HepG2 (cell line): Measurements from ENCODE around the gene SRRM1. TPM values are rescaled to one million over a fixed set of nuclear protein-coding genes. Genes with fewer than 3 reads are reported as not detected.

Source experiments
- AKAP8 ChIP-seq: sonication (generic); formaldehyde crosslinking; IDR thresholded peaks from 2 replicates; pipeline ENCODE4 v1.5.1; 2020; ENCODE audit warnings: mild to moderate bottlenecking, missing genetic modification reagents
- BCL3 ChIP-seq: sonication (generic); formaldehyde crosslinking; IDR thresholded peaks from 2 replicates; pipeline ENCODE4 v1.5.1; 2020; ENCODE audit warnings: mild to moderate bottlenecking, missing genetic modification reagents, moderate library complexity
- CC2D1A ChIP-seq: sonication (generic); formaldehyde crosslinking; IDR thresholded peaks from 2 replicates; pipeline ENCODE4 v1.8.1; 2023; ENCODE audit warnings: mild to moderate bottlenecking, missing genetic modification reagents
- DR1 ChIP-seq: sonication (generic); formaldehyde crosslinking; IDR thresholded peaks from 2 replicates; pipeline ENCODE4 v1.8.0; 2021; ENCODE audit warnings: mild to moderate bottlenecking, missing genetic modification reagents, inconsistent platforms
- EHMT2 ChIP-seq: fragments of 200-600 bp; sonication (generic); IDR thresholded peaks from 2 replicates; pipeline ENCODE4 v1.7.0; 2017; ENCODE audit warnings: antibody characterized with exemption, low read depth, low read length, borderline replicate concordance
- FOXK1 ChIP-seq: sonication (generic); formaldehyde crosslinking; IDR thresholded peaks from 2 replicates; pipeline ENCODE4 v1.4.0; 2020; ENCODE audit warnings: low read depth, missing genetic modification reagents, borderline replicate concordance
- GTF3A ChIP-seq: sonication (generic); formaldehyde crosslinking; conservative IDR thresholded peaks from 2 replicates; pipeline ENCODE4 v1.4.0; 2020; ENCODE audit warnings: mild to moderate bottlenecking, missing genetic modification reagents
- KMT2B ChIP-seq: IDR thresholded peaks from 2 replicates; pipeline ENCODE4 v1.6.1; 2016; ENCODE audit warnings: missing genetic modification reagents, missing compliant biosample characterization
- NR3C1 ChIP-seq: sonication (generic); formaldehyde crosslinking; IDR thresholded peaks from 2 replicates; pipeline ENCODE4 v1.4.0; 2020; ENCODE audit warnings: missing genetic modification reagents
- ONECUT2 ChIP-seq: sonication (generic); formaldehyde crosslinking; IDR thresholded peaks from 2 replicates; pipeline ENCODE4 v1.4.0; 2020; ENCODE audit warnings: missing genetic modification reagents
- SATB2 ChIP-seq: sonication (generic); formaldehyde crosslinking; IDR thresholded peaks from 2 replicates; pipeline ENCODE4 v1.5.0; 2020; ENCODE audit warnings: missing genetic modification reagents
- SETDB1 ChIP-seq: sonication (generic); formaldehyde crosslinking; IDR thresholded peaks from 2 replicates; pipeline ENCODE4 v1.5.1; 2020; ENCODE audit warnings: missing genetic modification reagents, mild to moderate bottlenecking, borderline replicate concordance
- SP1 ChIP-seq, 2 experiments: fragments of 450-650 bp in 1 of 2; sonication (generic) in 1 of 2; formaldehyde crosslinking in 1 of 2; IDR thresholded peaks; 2 replicates each; pipeline versions ENCODE4 v1.4.0 to v1.6.1; 2016 to 2020; ENCODE audit warnings: missing genetic modification reagents in 1 of 2
- SP4 ChIP-seq: sonication (generic); formaldehyde crosslinking; IDR thresholded peaks from 2 replicates; pipeline ENCODE4 v1.8.1; 2023; ENCODE audit warnings: mild to moderate bottlenecking, missing genetic modification reagents
- TIGD3 ChIP-seq: sonication (generic); formaldehyde crosslinking; IDR thresholded peaks from 2 replicates; pipeline ENCODE4 v1.5.1; 2020; ENCODE audit warnings: mild to moderate bottlenecking, missing genetic modification reagents, borderline replicate concordance
- YEATS4 ChIP-seq: sonication (generic); formaldehyde crosslinking; IDR thresholded peaks from 2 replicates; pipeline ENCODE4 v1.4.0; 2020; ENCODE audit warnings: missing genetic modification reagents, borderline replicate concordance
- ZFP62 ChIP-seq: sonication (generic); formaldehyde crosslinking; IDR thresholded peaks from 2 replicates; pipeline ENCODE4 v1.4.0; 2020; ENCODE audit warnings: missing genetic modification reagents
- ZNF207 ChIP-seq: fragments of 450-650 bp; IDR thresholded peaks from 2 replicates; pipeline ENCODE4 v1.6.1; 2016; ENCODE audit warnings: antibody characterized with exemption, borderline replicate concordance
- ZNF234 ChIP-seq: sonication (generic); formaldehyde crosslinking; conservative IDR thresholded peaks from 2 replicates; pipeline ENCODE4 v1.5.1; 2020; ENCODE audit warnings: mild to moderate bottlenecking, missing genetic modification reagents
- ZNF24 ChIP-seq: fragments of 450-650 bp; IDR thresholded peaks from 2 replicates; pipeline ENCODE4 v1.6.1; 2017; ENCODE audit warnings: antibody characterized with exemption, mild to moderate bottlenecking
- ZNF274 ChIP-seq: sonication (generic); formaldehyde crosslinking; IDR thresholded peaks from 2 replicates; pipeline ENCODE4 v1.5.1; 2020; ENCODE audit warnings: mild to moderate bottlenecking, missing genetic modification reagents
- ZNF503 ChIP-seq: sonication (generic); formaldehyde crosslinking; IDR thresholded peaks from 2 replicates; pipeline ENCODE4 v1.4.0; 2020; ENCODE audit warnings: missing genetic modification reagents
- ZNF556 ChIP-seq: sonication (generic); formaldehyde crosslinking; IDR thresholded peaks from 2 replicates; pipeline ENCODE4 v1.4.0; 2020; ENCODE audit warnings: mild to moderate bottlenecking, missing genetic modification reagents, borderline replicate concordance
- ZNF720 ChIP-seq: sonication (generic); formaldehyde crosslinking; IDR thresholded peaks from 2 replicates; pipeline ENCODE4 v1.4.0; 2020; ENCODE audit warnings: missing genetic modification reagents
- polyA plus RNA-seq, 8 experiments: library from polyadenylated mRNA; depleted of rRNA in 3 of 8; stranded (reverse) in 7 of 8; unstranded in 1 of 8; fragments of >200 nt; fragmentation: Illumina TruSeq in 4 of 8; extraction: Trizol in 4 of 8; gene quantifications; 2 replicates each; pipeline versions ENCODE4 v1.2.1 to v1.2.3, GENCODE V29; 2011 to 2016; ENCODE audit warnings: low read depth in 4 of 8, missing spikeins in 1 of 8, mixed read lengths in 1 of 8; ENCODE audit not compliant: insufficient read depth in 1 of 8
- total RNA-seq, 5 experiments: library from RNA; depleted of rRNA; stranded (reverse); fragments of >200 nt; fragmentation: Illumina TruSeq; extraction: Trizol; gene quantifications; 2 replicates each; pipeline ENCODE4 v1.2.3, GENCODE V29; 2016; ENCODE audit warnings: low read depth in 1 of 5
- TF ChIP-seq, protein P1 (sequence below): IDR thresholded peaks from 2 replicates; pipeline ENCODE4 v1.6.1; 2016

Gene SRRM1
- total and polyA plus RNA-seq, 2 of the 13 experiments (the other 11 are each of a cell fraction or from before 2014, with no cell fraction given), result 31.6 to 44.5 TPM

GRCh38 chr1:24642481-24643362 is at the start of gene SRRM1 (continued):
- TF ChIP-seq BCL3 (CRISPR knock-in tag) (peak; percentile 80), SP1 (IDR thresholded peaks at IDR 0.05) (no peak), SP1 (CRISPR knock-in tag; IDR thresholded peaks at IDR 0.05) (peak; percentile 85), SETDB1 (CRISPR knock-in tag) (no peak), ZNF556 (no peak; the same call in 1 of the 2 replicates), YEATS4 (CRISPR knock-in tag) (peak; percentile 80; the same call in 1 of the 2 replicates), GTF3A (CRISPR knock-in tag) (no peak), ZNF503 (CRISPR knock-in tag) (0 out of 2 replicates have a peak, but pooled peaks have one; percentile 54), ZNF720 (CRISPR knock-in tag) (no peak), NR3C1 (CRISPR knock-in tag) (no peak), SATB2 (CRISPR knock-in tag) (no peak), ONECUT2 (CRISPR knock-in tag) (no peak), KMT2B (CRISPR knock-in tag) (peak; percentile 76), AKAP8 (CRISPR knock-in tag) (no peak), SP4 (CRISPR knock-in tag) (peak; percentile 92), ZNF274 (CRISPR knock-in tag) (peak; percentile 91; the same call in 1 of the 2 replicates), EHMT2 (no peak), ZFP62 (CRISPR knock-in tag) (no peak), FOXK1 (no peak; the same call in 1 of the 2 replicates), ZNF24 (no peak), DR1 (CRISPR knock-in tag) (peak; percentile 82; the same call in 1 of the 2 replicates), ZNF234 (CRISPR knock-in tag) (no peak), ZNF207 (no peak), TIGD3 (no peak), CC2D1A (CRISPR knock-in tag) (no peak)
- TF ChIP-seq, protein P1, sequence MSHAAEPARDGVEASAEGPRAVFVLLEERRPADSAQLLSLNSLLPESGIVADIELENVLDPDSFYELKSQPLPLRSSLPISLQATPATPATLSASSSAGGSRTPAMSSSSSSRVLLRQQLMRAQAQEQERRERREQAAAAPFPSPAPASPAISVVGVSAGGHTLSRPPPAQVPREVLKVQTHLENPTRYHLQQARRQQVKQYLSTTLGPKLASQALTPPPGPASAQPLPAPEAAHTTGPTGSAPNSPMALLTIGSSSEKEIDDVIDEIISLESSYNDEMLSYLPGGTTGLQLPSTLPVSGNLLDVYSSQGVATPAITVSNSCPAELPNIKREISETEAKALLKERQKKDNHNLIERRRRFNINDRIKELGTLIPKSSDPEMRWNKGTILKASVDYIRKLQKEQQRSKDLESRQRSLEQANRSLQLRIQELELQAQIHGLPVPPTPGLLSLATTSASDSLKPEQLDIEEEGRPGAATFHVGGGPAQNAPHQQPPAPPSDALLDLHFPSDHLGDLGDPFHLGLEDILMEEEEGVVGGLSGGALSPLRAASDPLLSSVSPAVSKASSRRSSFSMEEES (CRISPR knock-in tag), result peak; percentile 99
